H1 (cell line): Measurements from ENCODE around the gene NFATC1. TPM values are rescaled to one million over a fixed set of nuclear protein-coding genes. Genes with fewer than 3 reads are reported as not detected.

ENCODE experiments used
- CTCF ChIA-PET: fragments of 300-600 bp; sonication (Branson Sonifier 250); formaldehyde crosslinking; loops from one replicate; lab custom pipeline; 2021; ENCODE audit not compliant: partially characterized antibody; lab: Charles Lee
- POLR2A ChIA-PET: fragments of 300-600 bp; sonication (Branson Sonifier 250); formaldehyde crosslinking; loops from one replicate; lab custom pipeline; 2021; ENCODE audit warnings: inconsistent platforms; ENCODE audit not compliant: partially characterized antibody; lab: Charles Lee
- DNase-seq, 2 experiments: peaks; one replicate each; pipeline versions ENCODE4 v3.0.0 to v3.0.0-alpha.2; 2010 to 2022; ENCODE audit warnings: low spot score in 2 of 2, low read depth in 1 of 2, mixed read lengths in 1 of 2
- FAIRE-seq: peaks from 2 replicates; lab custom pipeline; 2011; peaks lifted over from hg19 to GRCh38; lab: Jason Lieb, UNC
- H2AFZ ChIP-seq: 2 replicates; pipeline ENCODE4 v1.8.1; 2012; ENCODE audit warnings: low read length, inconsistent platforms
- H2AK5ac ChIP-seq: 2 replicates; pipeline ENCODE4 v1.6.1; 2013; ENCODE audit warnings: low read depth, low read length
- H2BK120ac ChIP-seq: replicated peaks from 2 replicates; pipeline ENCODE3; 2013; ENCODE audit warnings: low read depth, low read length, inconsistent platforms
- H2BK12ac ChIP-seq: 2 replicates; pipeline ENCODE4 v1.6.1; 2013; ENCODE audit warnings: low read depth, low read length
- H2BK15ac ChIP-seq: 2 replicates; pipeline ENCODE4 v1.6.1; 2013; ENCODE audit warnings: low read length
- H2BK20ac ChIP-seq: 2 replicates; pipeline ENCODE4 v1.6.1; 2013; ENCODE audit warnings: low read length
- H2BK5ac ChIP-seq: 2 replicates; pipeline ENCODE4 v1.6.1; 2013; ENCODE audit warnings: low read depth, low read length
- H3K14ac ChIP-seq: 2 replicates; pipeline ENCODE4 v1.6.1; 2013; ENCODE audit warnings: inconsistent platforms; ENCODE audit not compliant: insufficient read length
- H3K18ac ChIP-seq: 2 replicates; pipeline ENCODE4 v1.6.1; 2013; ENCODE audit warnings: low read length; ENCODE audit errors: extremely low read depth
- H3K23ac ChIP-seq: 2 replicates; pipeline ENCODE4 v1.6.1; 2013; ENCODE audit warnings: inconsistent platforms; ENCODE audit not compliant: insufficient read length
- H3K23me2 ChIP-seq: 2 replicates; pipeline ENCODE4 v1.6.1; 2013; ENCODE audit warnings: low read depth, low read length
- H3K27ac ChIP-seq: 2 replicates; pipeline ENCODE4 v1.6.1; 2011; ENCODE audit warnings: low read depth, low read length, inconsistent platforms
- H3K27me3 ChIP-seq, 4 experiments: replicated peaks in 1 of 4; 1 replicate in 1 of 4; 2 replicates in 3 of 4; pipeline versions ENCODE4 v1.6.1 to v1.8.1; 2011 to 2013; ENCODE audit warnings: low read length in 3 of 4, mild to moderate bottlenecking in 3 of 4, inconsistent platforms in 2 of 4, mixed read lengths in 2 of 4, moderate library complexity in 1 of 4; ENCODE audit not compliant: control insufficient read depth in 3 of 4, insufficient read depth in 3 of 4; ENCODE audit errors: extremely low read depth in 1 of 4
- H3K36me3 ChIP-seq, 4 experiments: 2 replicates each; pipeline versions ENCODE4 v1.6.1 to v1.8.1; 2011 to 2013; ENCODE audit warnings: mild to moderate bottlenecking in 4 of 4, low read length in 3 of 4, moderate library complexity in 2 of 4, control low read depth in 1 of 4, inconsistent platforms in 1 of 4; ENCODE audit not compliant: insufficient read depth in 4 of 4, control insufficient read depth in 2 of 4
- H3K4ac ChIP-seq: replicated peaks from 2 replicates; pipeline ENCODE3; 2013; ENCODE audit warnings: low read length, low read depth, mixed read lengths, inconsistent platforms; ENCODE audit not compliant: insufficient read length
- H3K4me1 ChIP-seq, 4 experiments: replicated peaks in 1 of 4; 1 replicate in 1 of 4; 2 replicates in 3 of 4; pipeline versions ENCODE4 v1.6.1 to v1.8.1; 2011 to 2013; ENCODE audit warnings: low read length in 3 of 4, inconsistent platforms in 2 of 4, mixed read lengths in 1 of 4; ENCODE audit not compliant: insufficient read depth in 4 of 4, control insufficient read depth in 3 of 4
- H3K4me2 ChIP-seq, 2 experiments: 2 replicates each; pipeline versions ENCODE4 v1.6.1 to v1.8.1; 2011 to 2013; ENCODE audit warnings: low read depth in 2 of 2, low read length in 2 of 2, control low read depth in 1 of 2, inconsistent platforms in 1 of 2, mild to moderate bottlenecking in 1 of 2; ENCODE audit not compliant: insufficient read depth in 1 of 2
- H3K4me3 ChIP-seq, 4 experiments: fragments of 200-600, 300-600 bp in 1 of 4; sonication (generic), shearing (Covaris generic), sonication (Bioruptor Twin) in 1 of 4; 2 replicates each; pipeline versions ENCODE4 v1.5.1 to v1.8.1; 2011 to 2016; ENCODE audit warnings: low read length in 4 of 4, low read depth in 3 of 4, control low read depth in 2 of 4, inconsistent platforms in 2 of 4, mild to moderate bottlenecking in 2 of 4, mixed read lengths in 1 of 4, moderate library complexity in 1 of 4; ENCODE audit not compliant: insufficient read depth in 2 of 4; ENCODE audit errors: extremely low read depth in 1 of 4
- H3K56ac ChIP-seq: replicated peaks from 2 replicates; pipeline ENCODE3; 2013; ENCODE audit warnings: low read depth, mild to moderate bottlenecking, mixed read lengths, low read length, inconsistent platforms; ENCODE audit not compliant: insufficient read length
- H3K79me1 ChIP-seq: 2 replicates; pipeline ENCODE4 v1.6.1; 2013; ENCODE audit warnings: low read depth, low read length, control low read depth
- H3K79me2 ChIP-seq, 2 experiments: 2 replicates each; pipeline versions ENCODE4 v1.6.1 to v1.8.1; 2012 to 2013; ENCODE audit warnings: low read length in 2 of 2, mild to moderate bottlenecking in 2 of 2, inconsistent platforms in 1 of 2; ENCODE audit not compliant: insufficient read depth in 2 of 2, control insufficient read depth in 1 of 2
- H3K9ac ChIP-seq, 4 experiments: replicated peaks in 1 of 4; 1 replicate in 1 of 4; 2 replicates in 3 of 4; pipeline versions ENCODE4 v1.6.1 to v1.8.1; 2011 to 2013; ENCODE audit warnings: low read depth in 3 of 4, low read length in 3 of 4, control low read depth in 2 of 4, mild to moderate bottlenecking in 2 of 4, moderate library complexity in 2 of 4, inconsistent platforms in 1 of 4; ENCODE audit errors: extremely low read depth in 1 of 4
- H3K9me3 ChIP-seq, 2 experiments: 2 replicates each; pipeline versions ENCODE4 v1.6.1 to v1.8.1; 2012 to 2013; ENCODE audit warnings: mild to moderate bottlenecking in 2 of 2, moderate library complexity in 2 of 2, control low read depth in 1 of 2, inconsistent platforms in 1 of 2, low read depth in 1 of 2, low read length in 1 of 2, mixed read lengths in 1 of 2; ENCODE audit not compliant: insufficient read depth in 2 of 2
- H4K20me1 ChIP-seq, 2 experiments: replicated peaks in 1 of 2; 2 replicates each; pipeline versions ENCODE3 to v1.8.1; 2011 to 2013; ENCODE audit warnings: inconsistent platforms in 2 of 2, low read length in 2 of 2, mild to moderate bottlenecking in 1 of 2; ENCODE audit not compliant: insufficient read depth in 2 of 2, control insufficient read depth in 1 of 2
- H4K5ac ChIP-seq: 2 replicates; pipeline ENCODE4 v1.6.1; 2013; ENCODE audit warnings: low read length, low read depth, mixed read lengths, inconsistent platforms; ENCODE audit not compliant: insufficient read length
- H4K8ac ChIP-seq: 2 replicates; pipeline ENCODE4 v1.8.0; 2013; ENCODE audit warnings: mild to moderate bottlenecking, moderate library complexity, low read length, inconsistent platforms; ENCODE audit not compliant: insufficient read depth; ENCODE audit errors: extremely low read depth
- H4K91ac ChIP-seq: replicated peaks from 2 replicates; pipeline ENCODE3; 2013; ENCODE audit warnings: low read length, mixed read lengths, inconsistent platforms; ENCODE audit not compliant: insufficient read length
- BCL11A ChIP-seq, 2 experiments: IDR thresholded peaks; one replicate each; pipeline ENCODE4 v1.6.1; 2011; ENCODE audit warnings: low read depth in 2 of 2, low read length in 2 of 2, mild to moderate bottlenecking in 2 of 2
- CHD1 ChIP-seq: IDR thresholded peaks from 2 replicates; pipeline ENCODE4 v1.6.1; 2012; ENCODE audit warnings: low read depth, low read length, improper control_type of control experiment
- E2F6 ChIP-seq: IDR thresholded peaks from 2 replicates; pipeline ENCODE4 v1.6.1; 2012; ENCODE audit warnings: inconsistent platforms
- KDM4A ChIP-seq: IDR thresholded peaks from one replicate; pipeline ENCODE4 v1.7.1; 2012; ENCODE audit warnings: low read depth, mild to moderate bottlenecking, moderate library complexity, low read length, inconsistent platforms; ENCODE audit not compliant: severe bottlenecking
- PHF8 ChIP-seq: fragments of 200-600 bp; sonication (generic); conservative IDR thresholded peaks from 2 replicates; pipeline ENCODE4 v1.7.1; 2012; ENCODE audit warnings: low read depth, mild to moderate bottlenecking, inconsistent platforms, low read length, moderate library complexity
- POU5F1 ChIP-seq: IDR thresholded peaks from 2 replicates; pipeline ENCODE4 v1.6.1; 2011; ENCODE audit warnings: low read depth, mild to moderate bottlenecking, low read length, moderate library complexity
- RXRA ChIP-seq: IDR thresholded peaks from 2 replicates; pipeline ENCODE4 v1.6.1; 2011; ENCODE audit warnings: low read depth, mild to moderate bottlenecking, low read length, moderate library complexity; ENCODE audit not compliant: insufficient read depth
- SP4 ChIP-seq: IDR thresholded peaks from 2 replicates; pipeline ENCODE4 v1.6.1; 2012; ENCODE audit warnings: low read length, inconsistent platforms
- TBP ChIP-seq: IDR thresholded peaks from 2 replicates; pipeline ENCODE4 v1.6.1; 2011; ENCODE audit warnings: low read depth, low read length, improper control_type of control experiment
- WGBS, 2 experiments: shearing (Covaris generic) in 1 of 2; methylation state at CpG; one replicate each; pipeline versions ENCODE4 v1.1.6 to v1.1.7; 2013 to 2015; ENCODE audit warnings: low lambda C conversion rate in 2 of 2, mixed read lengths in 2 of 2, inconsistent platforms in 1 of 2, low coverage in 1 of 2, missing lambda C conversion rate in 1 of 2; ENCODE audit not compliant: insufficient replicate concordance in 2 of 2, insufficient coverage in 1 of 2, insufficient read length in 1 of 2; ENCODE audit errors: extremely low coverage in 1 of 2, missing lambda C conversion rate in 1 of 2; 5-methylcytosine and 5-hydroxymethylcytosine counted together
- polyA plus RNA-seq, 7 experiments: library from polyadenylated mRNA; depleted of rRNA in 3 of 7; stranded (reverse) in 5 of 7; unstranded in 2 of 7; fragments of >200 nt in 5 of 7; fragments of 200-250 nt in 2 of 7; gene quantifications; 1 replicate in 5 of 7; 2 replicates in 1 of 7; 4 replicates in 1 of 7; pipeline versions ENCODE4 v1.2.1 to v1.2.3, GENCODE V29; 2011 to 2013; ENCODE audit warnings: missing spikeins in 2 of 7, mixed read lengths in 2 of 7
- total RNA-seq: library from RNA; stranded (reverse); fragmentation: NEBNext Ultra II Directional; extraction: Animal tissue kit (Norgen Biotek cat#: 25700); gene quantifications from 2 replicates; pipeline ENCODE4 v1.2.1, GENCODE V29; 2021

The NFATC1 gene
- total and polyA plus RNA-seq, 2 of the 8 experiments (the other 6 are each of a cell fraction or from before 2014, with no cell fraction given) = 2.0 to 6.6 TPM

- Histone ChIP-seq H4K5ac (no peak overlapping the region), H3K4me1 (peaks cover 0 to 6% (median 2%) of the 10 kb centered on the region in 4 experiments; a peak in 2 of 7 replicates), H4K8ac (no peak overlapping the region), H3K79me1 (no peaks in the 10 kb centered on the region), H2BK20ac (no peak overlapping the region), H2AFZ (no peak overlapping the region), H2BK120ac (no peak overlapping the region), H3K27ac (no peak overlapping the region), H2BK5ac (no peak overlapping the region), H3K23ac (no peak overlapping the region), H2BK12ac (no peak overlapping the region), H4K91ac (no peak overlapping the region), H2BK15ac (no peak overlapping the region), H3K18ac (no peak overlapping the region), H3K79me2 (no peaks in the 10 kb centered on the region), H2AK5ac (no peak overlapping the region), H3K9ac (no peak overlapping the region), H3K4ac (no peak overlapping the region), H3K14ac (no peak overlapping the region), H3K36me3 (no peaks in the 10 kb centered on the region; a peak in 1 of 8 replicates), H3K9me3 (no peaks in the 10 kb centered on the region; a peak in 1 of 4 replicates), H3K4me2 (no peak overlapping the region), H4K20me1 (no peaks in the 10 kb centered on the region), H3K4me3 (no peak overlapping the region), H3K23me2 (no peaks in the 10 kb centered on the region), H3K56ac (no peak overlapping the region), H3K27me3 (no peaks in the 10 kb centered on the region)
- CTCF ChIA-PET = interaction anchor here (1.8 kb wide), 1 partner anchor 9 kb away, joined by 7 read pairs; no protein-coding TSS in a partner anchor
- FAIRE-seq (no peak), DNase-seq (no peak)
- POLR2A ChIA-PET = no interaction called here
- 92% methylated on average over 28 of the region's 32 CpGs; no CpG with 5 or more reads in 1 of the 2 experiments for WGBS, 2 experiments
- TF ChIP-seq BCL11A (IDR thresholded peaks at IDR 0.05; ENCODE audit: low read depth in 2 of 2, low read length in 2 of 2) = no peak
- no peak for TF ChIP-seq TBP
- TF ChIP-seq CHD1 = no peak
- TF ChIP-seq POU5F1 = no peak
- TF ChIP-seq E2F6 = no peak
- TF ChIP-seq PHF8 = no peak
- TF ChIP-seq RXRA = no peak
- TF ChIP-seq SP4 = no peak
- TF ChIP-seq KDM4A = no peak
These were observed 21.1 kb upstream of the NFATC1 start for GRCh38 chr18:79374408-79375171.
